Measurements from ENCODE around the gene CPN1. TPM values are rescaled to one million over a fixed set of nuclear protein-coding genes. Genes with fewer than 3 reads are reported as not detected.

CPN1 gene
- total RNA-seq, 2 donors from 2014 or later: not detected

DNA sequence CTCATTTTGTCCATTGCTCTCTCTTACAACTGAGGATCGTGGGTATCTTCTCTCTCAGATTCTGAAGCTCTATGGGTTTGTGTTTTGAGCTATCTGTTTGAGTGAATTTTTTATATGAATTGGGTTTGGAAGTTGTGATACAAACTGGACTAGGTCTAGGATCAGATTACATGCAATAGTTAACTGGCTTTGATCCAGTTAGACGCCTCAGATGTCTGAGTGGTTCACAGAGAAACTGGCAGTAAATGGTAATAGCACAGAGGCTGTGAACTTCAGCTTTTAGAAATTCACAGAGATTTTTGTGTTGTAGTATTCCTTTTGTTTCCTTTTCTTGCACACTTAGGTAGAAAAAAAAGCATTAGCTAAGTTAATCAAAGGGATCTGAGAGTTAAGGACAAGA lies 59.3 kb downstream of the CPN1 start:
- Histone ChIP-seq H3K27ac (no peak overlapping the region), H3K4me1 (no peaks in the 10 kb centered on the region), H3K36me3 (no peaks in the 10 kb centered on the region), H3K9me3 (no peaks in the 10 kb centered on the region), H3K4me3 (no peak overlapping the region), H3K9ac (ENCODE audit: low read depth in 2 of 2, low read length in 2 of 2) (no peak overlapping the region), H3K27me3 (no peaks in the 10 kb centered on the region)
- TF ChIP-seq, protein P1, sequence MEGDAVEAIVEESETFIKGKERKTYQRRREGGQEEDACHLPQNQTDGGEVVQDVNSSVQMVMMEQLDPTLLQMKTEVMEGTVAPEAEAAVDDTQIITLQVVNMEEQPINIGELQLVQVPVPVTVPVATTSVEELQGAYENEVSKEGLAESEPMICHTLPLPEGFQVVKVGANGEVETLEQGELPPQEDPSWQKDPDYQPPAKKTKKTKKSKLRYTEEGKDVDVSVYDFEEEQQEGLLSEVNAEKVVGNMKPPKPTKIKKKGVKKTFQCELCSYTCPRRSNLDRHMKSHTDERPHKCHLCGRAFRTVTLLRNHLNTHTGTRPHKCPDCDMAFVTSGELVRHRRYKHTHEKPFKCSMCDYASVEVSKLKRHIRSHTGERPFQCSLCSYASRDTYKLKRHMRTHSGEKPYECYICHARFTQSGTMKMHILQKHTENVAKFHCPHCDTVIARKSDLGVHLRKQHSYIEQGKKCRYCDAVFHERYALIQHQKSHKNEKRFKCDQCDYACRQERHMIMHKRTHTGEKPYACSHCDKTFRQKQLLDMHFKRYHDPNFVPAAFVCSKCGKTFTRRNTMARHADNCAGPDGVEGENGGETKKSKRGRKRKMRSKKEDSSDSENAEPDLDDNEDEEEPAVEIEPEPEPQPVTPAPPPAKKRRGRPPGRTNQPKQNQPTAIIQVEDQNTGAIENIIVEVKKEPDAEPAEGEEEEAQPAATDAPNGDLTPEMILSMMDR (IDR thresholded peaks at IDR 0.05): no peak
- intact Hi-C loops (cut with DNase I): no loop called here
- DNase-seq: no peak

DNA sequence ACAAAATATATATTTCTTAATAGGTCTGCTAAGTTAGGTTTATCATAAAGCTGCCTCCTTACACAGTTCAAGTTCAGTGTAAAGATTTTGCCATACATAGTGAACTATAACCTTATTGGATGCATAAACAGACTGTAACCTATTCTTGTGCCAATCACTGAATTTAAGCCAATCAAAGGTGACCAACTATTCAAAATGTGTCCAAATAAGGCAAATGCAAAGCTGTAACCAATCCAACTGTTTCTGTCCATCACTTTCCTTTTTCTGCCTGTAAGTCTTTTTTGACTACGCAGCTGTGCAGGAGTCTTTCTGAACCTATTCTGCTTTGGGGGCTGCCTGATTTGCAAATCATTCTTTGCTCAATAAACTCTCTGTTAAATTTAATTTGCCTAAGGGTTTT lies 60.3 kb downstream of the CPN1 start:
- H3K9me3 ChIP-seq: no peaks in the 10 kb centered on the region
- H3K27me3 ChIP-seq: no peaks in the 10 kb centered on the region
- no peak overlapping the region for H3K9ac ChIP-seq (ENCODE audit: low read depth in 2 of 2, low read length in 2 of 2)
- H3K4me1 ChIP-seq: no peaks in the 10 kb centered on the region
- intact Hi-C loops (cut with DNase I): no loop called here
- H3K27ac ChIP-seq: no peak overlapping the region
- TF ChIP-seq, protein P1 (IDR thresholded peaks at IDR 0.05): no peak
- no peak for DNase-seq
- H3K36me3 ChIP-seq: no peaks in the 10 kb centered on the region
- H3K4me3 ChIP-seq: no peak overlapping the region

DNA sequence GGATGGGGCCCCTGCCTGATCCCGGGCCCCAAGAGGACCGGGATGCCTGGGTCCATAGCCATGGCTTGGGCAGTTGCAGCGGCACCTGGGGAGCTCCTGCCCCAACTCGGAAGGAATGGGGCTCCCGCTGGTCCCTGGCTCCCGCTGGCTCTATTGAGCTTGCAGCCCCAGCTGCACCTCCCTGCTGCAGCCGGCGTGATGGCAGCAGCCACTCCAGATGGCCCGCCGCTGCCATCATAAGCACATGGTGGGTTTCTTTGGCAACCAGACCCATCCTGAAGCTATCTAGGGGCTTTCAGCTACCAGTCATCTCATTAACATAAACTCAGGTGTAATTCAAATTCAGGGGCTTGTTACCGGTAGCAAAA lies 60.8 kb downstream of the CPN1 start:
- Histone ChIP-seq H3K9ac (ENCODE audit: low read depth in 2 of 2, low read length in 2 of 2) (no peak overlapping the region), H3K27me3 (no peaks in the 10 kb centered on the region), H3K4me1 (no peaks in the 10 kb centered on the region), H3K27ac (no peak overlapping the region), H3K4me3 (no peak overlapping the region), H3K9me3 (no peaks in the 10 kb centered on the region), H3K36me3 (no peaks in the 10 kb centered on the region)
- intact Hi-C loops (cut with DNase I): no loop called here
- DNase-seq: no peak
- TF ChIP-seq, protein P1 (IDR thresholded peaks at IDR 0.05): no peak

DNA sequence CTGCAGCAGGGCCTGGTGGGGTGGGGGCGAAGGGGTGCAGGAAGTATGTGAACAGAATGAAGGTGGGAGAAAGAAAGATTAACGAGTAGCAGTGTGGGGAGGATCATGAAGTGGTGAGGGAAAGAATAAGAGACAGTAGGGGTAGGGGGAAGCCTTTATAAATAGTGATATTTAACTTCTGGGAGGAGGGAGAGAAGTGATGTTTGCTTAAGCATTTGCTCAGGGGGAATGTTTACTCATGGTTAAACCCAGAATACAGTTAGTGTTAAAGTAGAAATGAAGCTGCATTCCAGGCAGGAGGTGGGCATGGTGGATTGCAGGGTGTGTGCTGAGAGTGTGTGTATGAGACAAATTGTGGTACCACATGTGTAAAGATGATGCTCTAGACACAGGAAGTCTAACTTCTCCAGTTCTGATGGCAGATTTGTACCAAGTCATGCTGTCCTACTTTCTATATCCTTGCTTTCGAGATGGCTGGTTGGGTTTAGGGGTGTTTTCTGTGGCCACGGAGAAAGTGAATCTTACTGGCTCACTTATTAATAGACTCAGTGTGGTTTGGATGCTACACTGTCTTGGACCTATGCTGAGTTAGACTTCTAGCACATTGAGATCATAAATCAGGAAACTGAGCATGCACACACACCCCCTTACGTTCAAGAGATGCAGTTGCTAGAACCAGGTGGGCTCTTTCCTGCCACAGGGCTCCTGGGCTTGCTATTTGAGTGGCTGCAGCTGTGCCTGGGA lies 61.4 kb downstream of the CPN1 start:
- Histone ChIP-seq H3K4me1 (no peaks in the 10 kb centered on the region), H3K4me3 (no peak overlapping the region), H3K36me3 (no peaks in the 10 kb centered on the region), H3K9me3 (no peaks in the 10 kb centered on the region), H3K27ac (no peak overlapping the region), H3K27me3 (no peaks in the 10 kb centered on the region), H3K9ac (ENCODE audit: low read depth in 2 of 2, low read length in 2 of 2) (no peak overlapping the region)
- intact Hi-C loops (cut with DNase I): no loop called here
- DNase-seq: no peak
- TF ChIP-seq, protein P1 (IDR thresholded peaks at IDR 0.05): no peak

DNA sequence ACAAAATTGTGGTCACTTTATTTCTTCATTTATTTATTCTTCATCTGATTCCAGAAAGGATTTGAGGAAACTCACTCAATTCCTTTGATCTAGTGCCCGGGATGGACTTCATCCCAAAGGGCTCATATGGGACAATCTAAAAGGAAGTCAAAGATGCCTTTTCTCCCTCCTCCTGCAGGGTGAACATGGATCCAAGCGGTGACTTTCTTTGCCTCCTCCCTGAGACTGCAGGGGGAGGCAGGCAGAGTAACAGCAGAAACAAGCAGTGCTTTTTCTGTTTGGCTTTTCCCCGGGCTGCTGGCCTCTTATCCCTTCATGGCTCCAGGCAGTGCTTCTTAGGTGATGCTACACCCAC lies 61.9 kb downstream of the CPN1 start:
- Histone ChIP-seq H3K4me1 (no peaks in the 10 kb centered on the region), H3K27ac (no peak overlapping the region), H3K27me3 (no peaks in the 10 kb centered on the region), H3K4me3 (no peak overlapping the region), H3K9ac (ENCODE audit: low read depth in 2 of 2, low read length in 2 of 2) (no peak overlapping the region), H3K36me3 (no peaks in the 10 kb centered on the region), H3K9me3 (no peaks in the 10 kb centered on the region)
- DNase-seq: no peak
- intact Hi-C loops (cut with DNase I): loop anchor here (10.0 kb wide), 1 partner anchor 105 kb away; no protein-coding TSS in a partner anchor
- TF ChIP-seq, protein P1 (IDR thresholded peaks at IDR 0.05): no peak

Measured in colonic mucosa (tissue), 4 donors.